WTC11 (cell line): ENCODE data around the gene PTPRU. TPM values are rescaled to one million over a fixed set of nuclear protein-coding genes. Genes with fewer than 3 reads are reported as not detected.

ENCODE experiments used
- ATAC-seq: fragments of 200-7000 bp; cut with Tn5 transposase; 2 replicates; pipeline ENCODE4 v1.10.0; 2021; ENCODE audit warnings: mild to moderate bottlenecking, moderate library complexity
- CTCF ChIA-PET: fragments of 300-600 bp; sonication (Branson Sonifier 250); formaldehyde crosslinking; loops from one replicate; lab custom pipeline; 2021; ENCODE audit warnings: antibody characterized with exemption; lab: Charles Lee
- POLR2A ChIA-PET: fragments of 350-600 bp; sonication (Branson Sonifier 250); formaldehyde crosslinking; loops from one replicate; lab custom pipeline; 2021; ENCODE audit warnings: antibody characterized with exemption; lab: Charles Lee
- DNase-seq: peaks from one replicate; pipeline ENCODE4 v3.0.0; 2021; ENCODE audit warnings: low spot score
- H3K27ac Mint-ChIP-seq: 2 replicates; pipeline ENCODE4 v1.8.0; 2021; ENCODE audit warnings: mixed read lengths
- H3K27me3 Mint-ChIP-seq: 2 replicates; pipeline ENCODE4 v1.8.0; 2021; ENCODE audit warnings: low read depth, mild to moderate bottlenecking, moderate library complexity, mixed read lengths
- H3K36me3 Mint-ChIP-seq: 2 replicates; pipeline ENCODE4 v1.8.0; 2021; ENCODE audit warnings: mixed read lengths
- H3K4me1 Mint-ChIP-seq: 2 replicates; pipeline ENCODE4 v1.8.0; 2022; ENCODE audit warnings: mixed read lengths
- H3K4me3 Mint-ChIP-seq: 2 replicates; pipeline ENCODE4 v1.8.0; 2021; ENCODE audit warnings: mild to moderate bottlenecking, moderate library complexity, mixed read lengths
- H3K9me3 Mint-ChIP-seq: 2 replicates; pipeline ENCODE4 v1.8.0; 2021; ENCODE audit warnings: mixed read lengths
- E2F1 ChIP-seq: sonication (generic); formaldehyde crosslinking; IDR thresholded peaks from 2 replicates; pipeline ENCODE4 v1.8.0; 2022; ENCODE audit warnings: mild to moderate bottlenecking, missing genetic modification reagents
- E2F5 ChIP-seq: sonication (generic); formaldehyde crosslinking; IDR thresholded peaks from 2 replicates; pipeline ENCODE4 v1.8.1; 2022; ENCODE audit warnings: mild to moderate bottlenecking, moderate library complexity, missing genetic modification reagents
- ESRRA ChIP-seq: sonication (generic); formaldehyde crosslinking; IDR thresholded peaks from 2 replicates; pipeline ENCODE4 v1.8.1; 2022; ENCODE audit warnings: mild to moderate bottlenecking, missing genetic modification reagents, borderline replicate concordance
- FOXK1 ChIP-seq: sonication (generic); formaldehyde crosslinking; IDR thresholded peaks from 2 replicates; pipeline ENCODE4 v1.8.0; 2022; ENCODE audit warnings: mild to moderate bottlenecking, moderate library complexity, missing genetic modification reagents
- FOXP4 ChIP-seq: sonication (generic); formaldehyde crosslinking; IDR thresholded peaks from 2 replicates; pipeline ENCODE4 v1.8.0; 2022; ENCODE audit warnings: mild to moderate bottlenecking, missing genetic modification reagents
- GTF2I ChIP-seq: fragments of 250-450 bp; sonication (Bioruptor Pico); conservative IDR thresholded peaks from 2 replicates; pipeline ENCODE4 v1.4.0; 2021; ENCODE audit warnings: mild to moderate bottlenecking
- HMGA2 ChIP-seq: fragments of 250-450 bp; sonication (Bioruptor Pico); IDR thresholded peaks from 2 replicates; pipeline ENCODE4 v1.4.0; 2021; ENCODE audit warnings: mild to moderate bottlenecking, moderate library complexity
- MAX ChIP-seq: sonication (generic); formaldehyde crosslinking; IDR thresholded peaks from 2 replicates; pipeline ENCODE4 v1.8.0; 2022; ENCODE audit warnings: mild to moderate bottlenecking, missing genetic modification reagents
- NFATC4 ChIP-seq: fragments of 250-450 bp; sonication (Bioruptor Pico); IDR thresholded peaks from 2 replicates; pipeline ENCODE4 v1.9.0; 2021; ENCODE audit warnings: mild to moderate bottlenecking
- NR1H2 ChIP-seq: sonication (generic); formaldehyde crosslinking; IDR thresholded peaks from 2 replicates; pipeline ENCODE4 v1.9.0; 2021; ENCODE audit warnings: mild to moderate bottlenecking, moderate library complexity, missing genetic modification reagents
- SP1 ChIP-seq: sonication (generic); formaldehyde crosslinking; conservative IDR thresholded peaks from 2 replicates; pipeline ENCODE4 v1.8.1; 2022; ENCODE audit warnings: missing genetic modification reagents
- TCF7 ChIP-seq: sonication (generic); formaldehyde crosslinking; IDR thresholded peaks from 2 replicates; pipeline ENCODE4 v1.8.0; 2022; ENCODE audit warnings: mild to moderate bottlenecking, low read depth, missing genetic modification reagents, moderate library complexity
- USF1 ChIP-seq: sonication (generic); formaldehyde crosslinking; IDR thresholded peaks from 2 replicates; pipeline ENCODE4 v1.8.0; 2022; ENCODE audit warnings: mild to moderate bottlenecking, missing genetic modification reagents
- ZNF138 ChIP-seq: sonication (generic); formaldehyde crosslinking; conservative IDR thresholded peaks from 2 replicates; pipeline ENCODE4 v1.8.1; 2022; ENCODE audit warnings: mild to moderate bottlenecking, moderate library complexity, missing genetic modification reagents
- ZNF281 ChIP-seq: sonication (generic); formaldehyde crosslinking; IDR thresholded peaks from 2 replicates; pipeline ENCODE4 v1.8.0; 2023; ENCODE audit warnings: mild to moderate bottlenecking, missing genetic modification reagents
- ZNF423 ChIP-seq: fragments of 250-450 bp; sonication (Bioruptor Pico); IDR thresholded peaks from 2 replicates; pipeline ENCODE4 v2.1.2; 2022; ENCODE audit warnings: mild to moderate bottlenecking, moderate library complexity
- ZNF532 ChIP-seq: fragments of 250-450 bp; sonication (Bioruptor Pico); IDR thresholded peaks from 2 replicates; pipeline ENCODE4 v1.9.0; 2021; ENCODE audit warnings: mild to moderate bottlenecking, borderline replicate concordance
- total RNA-seq: library from RNA; stranded (reverse); gene quantifications from 3 replicates; pipeline ENCODE4 v1.2.3, GENCODE V29; 2021
- TF ChIP-seq, protein P1 (sequence below): sonication (generic); formaldehyde crosslinking; IDR thresholded peaks from 2 replicates; pipeline ENCODE4 v1.8.1; 2022; ENCODE audit warnings: missing genetic modification reagents, borderline replicate concordance

PTPRU gene
- total RNA-seq, 1 experiment from 2014 or later, result 75.4 TPM

- H3K27me3 Mint-ChIP-seq, result no peaks in the 10 kb centered on the region; the same call in 1 of the 2 replicates
- H3K4me1 Mint-ChIP-seq, result peaks cover 9% of the 10 kb centered on the region
- no peak overlapping the region for H3K4me3 Mint-ChIP-seq
- ChIA-PET CTCF (interaction anchor here (0.7 to 1.6 kb wide), 2 partner anchors 33 to 107 kb away, joined by 3 read pairs; no protein-coding TSS in a partner anchor), POLR2A (no interaction called here)
- no peak for TF ChIP-seq SP1
- ATAC-seq (no peak), DNase-seq (no peak)
- H3K27ac Mint-ChIP-seq, result peak overlapping the region; percentile 33
- no peaks in the 10 kb centered on the region; the same call in 1 of the 2 replicates for H3K36me3 Mint-ChIP-seq
- H3K9me3 Mint-ChIP-seq, result no peaks in the 10 kb centered on the region
Measured at GRCh38 chr1:29309621-29310020, 73.3 kb downstream of the PTPRU start.

- POLR2A ChIA-PET, result no interaction called here
- Mint-ChIP-seq H3K27ac (no peak overlapping the region), H3K4me3 (no peak overlapping the region), H3K36me3 (peaks cover 7% of the 10 kb centered on the region), H3K9me3 (no peaks in the 10 kb centered on the region), H3K4me1 (peaks cover 9% of the 10 kb centered on the region), H3K27me3 (no peaks in the 10 kb centered on the region; the same call in 1 of the 2 replicates)
- ATAC-seq, result no peak
- DNase-seq, result no peak
- TF ChIP-seq E2F1 (CRISPR knock-in tag) (no peak), SP1 (no peak), NR1H2 (CRISPR knock-in tag) (no peak), FOXK1 (CRISPR knock-in tag) (no peak), E2F5 (CRISPR knock-in tag) (no peak), GTF2I (CRISPR knock-in tag) (no peak), ZNF281 (CRISPR knock-in tag) (no peak), ZNF423 (CRISPR knock-in tag) (no peak), USF1 (CRISPR knock-in tag) (no peak), NFATC4 (CRISPR knock-in tag) (no peak), ZNF138 (CRISPR knock-in tag) (no peak), FOXP4 (CRISPR knock-in tag) (no peak), ESRRA (no peak), MAX (CRISPR knock-in tag) (no peak), HMGA2 (CRISPR knock-in tag) (no peak), ZNF532 (CRISPR knock-in tag) (no peak), TCF7 (CRISPR knock-in tag) (no peak)
- TF ChIP-seq, protein P1, sequence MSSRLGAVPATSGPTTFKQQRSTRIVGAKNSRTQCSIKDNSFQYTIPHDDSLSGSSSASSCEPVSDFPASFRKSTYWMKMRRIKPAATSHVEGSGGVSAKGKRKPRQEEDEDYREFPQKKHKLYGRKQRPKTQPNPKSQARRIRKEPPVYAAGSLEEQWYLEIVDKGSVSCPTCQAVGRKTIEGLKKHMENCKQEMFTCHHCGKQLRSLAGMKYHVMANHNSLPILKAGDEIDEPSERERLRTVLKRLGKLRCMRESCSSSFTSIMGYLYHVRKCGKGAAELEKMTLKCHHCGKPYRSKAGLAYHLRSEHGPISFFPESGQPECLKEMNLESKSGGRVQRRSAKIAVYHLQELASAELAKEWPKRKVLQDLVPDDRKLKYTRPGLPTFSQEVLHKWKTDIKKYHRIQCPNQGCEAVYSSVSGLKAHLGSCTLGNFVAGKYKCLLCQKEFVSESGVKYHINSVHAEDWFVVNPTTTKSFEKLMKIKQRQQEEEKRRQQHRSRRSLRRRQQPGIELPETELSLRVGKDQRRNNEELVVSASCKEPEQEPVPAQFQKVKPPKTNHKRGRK (CRISPR knock-in tag), result no peak
- CTCF ChIA-PET, result interaction anchor here (3.3 kb wide), 1 partner anchor 14 kb away, joined by 16 read pairs; no protein-coding TSS in a partner anchor
Measured at GRCh38 chr1:29310616-29311180, 74.4 kb downstream of the PTPRU start.
